VCaP (cell line): ENCODE measurements around the gene ACOT7.
A peak's percentile ranks its signal among the peaks of the same experiment; 100 is the strongest.

Experiments
- H3K27ac ChIP-seq: fragments of 450-650 bp; 2 replicates; pipeline ENCODE4 v1.5.1; 2017
- CTCF ChIP-seq: fragments of 450-650 bp; conservative IDR thresholded peaks from 2 replicates; pipeline ENCODE4 v1.5.1; 2017; ENCODE audit warnings: mild to moderate bottlenecking, moderate library complexity

The ACOT7 gene

GRCh38 chr1:6249739-6250689, 143.6 kb downstream of the ACOT7 start:
- H3K27ac ChIP-seq: peak overlapping the region; percentile 23; the same call in 1 of the 2 replicates
- TF ChIP-seq CTCF: no peak

- TF ChIP-seq CTCF: 0 out of 2 replicates have a peak, but pooled peaks have one; percentile 18
- peak overlapping the region; percentile 23; the same call in 1 of the 2 replicates for H3K27ac ChIP-seq
Observed at GRCh38 chr1:6248932-6249738, 144.4 kb downstream of the ACOT7 start.

- peak overlapping the region; percentile 23; the same call in 1 of the 2 replicates for H3K27ac ChIP-seq
- TF ChIP-seq CTCF: no peak
Observed at GRCh38 chr1:6248161-6248776, 145.3 kb downstream of the ACOT7 start.

GRCh38 chr1:6247651-6248050, 145.9 kb downstream of the ACOT7 start:
- H3K27ac ChIP-seq: no peak overlapping the region; the same call in 1 of the 2 replicates
- no peak for TF ChIP-seq CTCF

GRCh38 chr1:6246497-6247467, 146.8 kb downstream of the ACOT7 start:
- peak overlapping the region; percentile 71 for H3K27ac ChIP-seq
- TF ChIP-seq CTCF: peak; percentile 96

- peak overlapping the region; percentile 71 for H3K27ac ChIP-seq
- no peak for TF ChIP-seq CTCF
Observed at GRCh38 chr1:6245869-6246496, 147.6 kb downstream of the ACOT7 start.
